Testis (tissue), 3 donors: ENCODE data around the gene STX4. TPM values are rescaled to one million over a fixed set of nuclear protein-coding genes. Genes with fewer than 3 reads are reported as not detected.

Source experiments
- DNase-seq: peaks from one replicate; pipeline ENCODE4 v3.0.0-alpha.2; 2019
- H3K27ac ChIP-seq, 2 donors: fragments of 200-600 bp; sonication (generic); one replicate each; pipeline ENCODE4 v1.5.1; 2019
- H3K27me3 ChIP-seq: fragments of 200-600 bp; sonication (generic); one replicate; pipeline ENCODE4 v1.5.1; 2019
- H3K36me3 ChIP-seq: fragments of 200-600 bp; sonication (generic); one replicate; pipeline ENCODE4 v1.5.1; 2017; ENCODE audit warnings: low read depth; ENCODE audit errors: missing control alignments
- H3K4me1 ChIP-seq: fragments of 200-600 bp; sonication (generic); one replicate; pipeline ENCODE4 v1.5.1; 2019
- H3K4me3 ChIP-seq, 2 donors: fragments of 200-600 bp; sonication (generic); one replicate each; pipeline ENCODE4 v1.5.1; 2017 to 2019
- H3K9me3 ChIP-seq: fragments of 200-600 bp; sonication (generic); one replicate; pipeline ENCODE4 v1.5.1; 2017
- POLR2A ChIP-seq: fragments of 450-650 bp; IDR thresholded peaks from one replicate; pipeline ENCODE4 v1.6.1; 2017; ENCODE audit warnings: antibody characterized with exemption, mild to moderate bottlenecking, moderate library complexity
- WGBS, 2 donors: methylation state at CpG; one replicate each; pipeline ENCODE4 v1.1.5; 2018; 5-methylcytosine and 5-hydroxymethylcytosine counted together
- intact Hi-C: fragments of 100-400 bp; cut with DNase I; formaldehyde crosslinking; loops from one replicate; pipeline ENCODE4 v1.15.1; 2023; ENCODE audit warnings: low total_unique reads
- polyA plus RNA-seq: library from polyadenylated mRNA; stranded (reverse); fragments of 350-450 nt; fragmentation: Illumina TruSeq; extraction: RNeasy Lipid Tissue Mini Kit (QIAGEN cat#74804); gene quantifications from one replicate; pipeline ENCODE4 v1.2.3, GENCODE V29; 2014; ENCODE audit warnings: low read depth, low replicate concordance; ENCODE audit not compliant: insufficient read depth
- total RNA-seq, 2 donors: library from RNA; depleted of rRNA; stranded (reverse); fragments of >200 nt; gene quantifications; one replicate each; pipeline ENCODE4 v1.2.3, GENCODE V29; 2016
- TF ChIP-seq, protein P1 (sequence below), 3 experiments: fragments of 450-650 bp in 2 of 3; fragments of 200-600 bp in 1 of 3; sonication (generic) in 1 of 3; IDR thresholded peaks; one replicate each; pipeline ENCODE4 v1.5.1; 2016 to 2019; ENCODE audit warnings: antibody characterized with exemption in 3 of 3, mild to moderate bottlenecking in 2 of 3, moderate library complexity in 1 of 3

Gene STX4
- total and polyA plus RNA-seq, 3 donors from 2014 or later, result 37.1 to 56.9 (median 50.9) TPM

DNA sequence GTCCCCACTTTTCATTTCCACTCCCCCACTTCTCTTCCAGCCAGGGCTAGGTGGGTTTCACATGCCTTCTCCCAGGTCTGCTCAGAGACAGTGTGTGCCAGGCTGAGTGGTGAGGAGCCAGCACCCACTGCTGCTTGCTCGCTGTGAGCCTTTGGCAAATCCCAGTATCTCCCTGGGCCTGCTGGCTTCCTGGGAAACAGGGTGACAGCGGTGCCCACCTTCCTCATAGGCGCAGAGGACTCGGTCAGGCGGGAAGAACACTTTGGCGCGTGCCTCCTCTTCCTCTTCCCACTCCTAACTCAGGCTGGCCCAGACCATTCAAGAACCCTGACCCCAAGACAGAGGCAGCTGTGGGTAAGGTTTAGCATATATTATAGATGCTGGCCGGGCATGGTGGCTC is 55.8 kb downstream of the STX4 start:
- 96% methylated on average over 8 of the region's 8 CpGs for WGBS, 2 donors
- no peaks in the 10 kb centered on the region for H3K27me3 ChIP-seq
- no peak overlapping the region for H3K27ac ChIP-seq
- H3K4me3 ChIP-seq, result no peak overlapping the region
- intact Hi-C loops, result loop anchor here (10.0 kb wide), 1 partner anchor 56 kb away; no protein-coding TSS in a partner anchor
- no peak for DNase-seq
- no peak for TF ChIP-seq POLR2A
- TF ChIP-seq, protein P1, sequence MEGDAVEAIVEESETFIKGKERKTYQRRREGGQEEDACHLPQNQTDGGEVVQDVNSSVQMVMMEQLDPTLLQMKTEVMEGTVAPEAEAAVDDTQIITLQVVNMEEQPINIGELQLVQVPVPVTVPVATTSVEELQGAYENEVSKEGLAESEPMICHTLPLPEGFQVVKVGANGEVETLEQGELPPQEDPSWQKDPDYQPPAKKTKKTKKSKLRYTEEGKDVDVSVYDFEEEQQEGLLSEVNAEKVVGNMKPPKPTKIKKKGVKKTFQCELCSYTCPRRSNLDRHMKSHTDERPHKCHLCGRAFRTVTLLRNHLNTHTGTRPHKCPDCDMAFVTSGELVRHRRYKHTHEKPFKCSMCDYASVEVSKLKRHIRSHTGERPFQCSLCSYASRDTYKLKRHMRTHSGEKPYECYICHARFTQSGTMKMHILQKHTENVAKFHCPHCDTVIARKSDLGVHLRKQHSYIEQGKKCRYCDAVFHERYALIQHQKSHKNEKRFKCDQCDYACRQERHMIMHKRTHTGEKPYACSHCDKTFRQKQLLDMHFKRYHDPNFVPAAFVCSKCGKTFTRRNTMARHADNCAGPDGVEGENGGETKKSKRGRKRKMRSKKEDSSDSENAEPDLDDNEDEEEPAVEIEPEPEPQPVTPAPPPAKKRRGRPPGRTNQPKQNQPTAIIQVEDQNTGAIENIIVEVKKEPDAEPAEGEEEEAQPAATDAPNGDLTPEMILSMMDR (IDR thresholded peaks at IDR 0.05), result no peak
- H3K36me3 ChIP-seq, result no peaks in the 10 kb centered on the region
- peaks cover 13% of the 10 kb centered on the region for H3K4me1 ChIP-seq
- H3K9me3 ChIP-seq, result no peaks in the 10 kb centered on the region

Other genes starting within 250 kb of the STX4 start
- gene ZNF629, start 246.4 kb upstream of the STX4 start, total RNA-seq, result 10 to 100 TPM; 19.4 to 21.9 TPM
- gene ZNF629, start 246.4 kb upstream of the STX4 start, polyA plus RNA-seq, result 11.2 TPM
- gene BCL7C, start 139.5 kb upstream of the STX4 start, total RNA-seq, result 10 to 100 TPM; 49.6 to 57.4 TPM
- 40.2 TPM for gene BCL7C, start 139.5 kb upstream of the STX4 start, polyA plus RNA-seq
- 1 to 10 TPM; 5.9 to 9.0 TPM for gene CTF1, start 136.9 kb upstream of the STX4 start, total RNA-seq
- gene CTF1, start 136.9 kb upstream of the STX4 start, polyA plus RNA-seq, result 5.6 TPM
- gene FBXL19, start 110.0 kb upstream of the STX4 start, total RNA-seq, result 100 to 1,000 TPM; 142 to 149 TPM
- gene FBXL19, start 110.0 kb upstream of the STX4 start, polyA plus RNA-seq, result 47.0 TPM
- gene ORAI3, start 84.5 kb upstream of the STX4 start, total RNA-seq, result 10 to 100 TPM; 68.6 to 75.0 TPM
- 29.1 TPM for gene ORAI3, start 84.5 kb upstream of the STX4 start, polyA plus RNA-seq
- gene SETD1A, start 75.8 kb upstream of the STX4 start, total RNA-seq, result 10 to 100 TPM; 45.7 to 45.8 TPM
- gene SETD1A, start 75.8 kb upstream of the STX4 start, polyA plus RNA-seq, result 41.4 TPM
- 1 to 10 TPM; 5.7 to 7.4 TPM for gene HSD3B7, start 48.4 kb upstream of the STX4 start, total RNA-seq
- gene HSD3B7, start 48.4 kb upstream of the STX4 start, polyA plus RNA-seq, result 8.9 TPM
- gene STX1B, start 22.9 kb upstream of the STX4 start, total RNA-seq, result 1 to 10 TPM; 6.3 to 8.7 TPM
- 5.8 TPM for gene STX1B, start 22.9 kb upstream of the STX4 start, polyA plus RNA-seq
- 10 to 100 TPM; 17.2 to 20.2 TPM for gene ZNF668, start 40.7 kb downstream of the STX4 start, total RNA-seq
- gene ZNF668, start 40.7 kb downstream of the STX4 start, polyA plus RNA-seq, result 10.1 TPM
- gene ZNF646, start 40.9 kb downstream of the STX4 start, total RNA-seq, result 10 to 100 TPM; 68.9 to 74.0 TPM
- gene ZNF646, start 40.9 kb downstream of the STX4 start, polyA plus RNA-seq, result 80.3 TPM
- 1 to 10 TPM; 2.7 to 6.1 TPM for gene PRSS53, start 55.4 kb downstream of the STX4 start, total RNA-seq
- 1.1 TPM for gene PRSS53, start 55.4 kb downstream of the STX4 start, polyA plus RNA-seq
- 100 to 1,000 TPM; 102 to 183 TPM for gene VKORC1, start 61.2 kb downstream of the STX4 start, total RNA-seq
- gene VKORC1, start 61.2 kb downstream of the STX4 start, polyA plus RNA-seq, result 102 TPM
- 10 to 100 TPM; 68.8 to 69.1 TPM for gene BCKDK, start 74.8 kb downstream of the STX4 start, total RNA-seq
- gene BCKDK, start 74.8 kb downstream of the STX4 start, polyA plus RNA-seq, result 34.5 TPM
- gene KAT8, start 84.1 kb downstream of the STX4 start, total RNA-seq, result 100 to 1,000 TPM in 1 of 2 donors, 10 to 100 TPM in 1; 96.9 to 111 TPM
- 86.0 TPM for gene KAT8, start 84.1 kb downstream of the STX4 start, polyA plus RNA-seq
- gene PRSS8, start 102.2 kb downstream of the STX4 start, total RNA-seq, result under 1 TPM; 0.74 to 0.79 TPM
- gene PRSS8, start 102.2 kb downstream of the STX4 start, polyA plus RNA-seq, result 1.5 TPM
- gene PRSS36, start 116.5 kb downstream of the STX4 start, total RNA-seq, result 1 to 10 TPM; 7.1 to 8.3 TPM
- gene PRSS36, start 116.5 kb downstream of the STX4 start, polyA plus RNA-seq, result 5.4 TPM
- gene FUS, start 146.6 kb downstream of the STX4 start, total RNA-seq, result 100 to 1,000 TPM; 205 to 217 TPM
- 423 TPM for gene FUS, start 146.6 kb downstream of the STX4 start, polyA plus RNA-seq
- 10 to 100 TPM in 1 of 2 donors, 1 to 10 TPM in 1; 2.6 to 11.1 TPM for gene PYCARD, start 169.2 kb downstream of the STX4 start, total RNA-seq
- gene PYCARD, start 169.2 kb downstream of the STX4 start, polyA plus RNA-seq, result 8.7 TPM
- gene TRIM72, start 180.6 kb downstream of the STX4 start, total RNA-seq, result under 1 TPM; 0.50 to 0.55 TPM
- gene TRIM72, start 180.6 kb downstream of the STX4 start, polyA plus RNA-seq, result 0.58 TPM
- not detected for gene PYDC1, start 183.6 kb downstream of the STX4 start, total RNA-seq
- not detected for gene PYDC1, start 183.6 kb downstream of the STX4 start, polyA plus RNA-seq
- 1 to 10 TPM; 4.4 to 7.7 TPM for gene ITGAM, start 226.4 kb downstream of the STX4 start, total RNA-seq
- 7.1 TPM for gene ITGAM, start 226.4 kb downstream of the STX4 start, polyA plus RNA-seq